HG03442 (cell line): Measurements from ENCODE around the gene RPL36.

ENCODE experiments used
- ATAC-seq: cut with Tn5 transposase; IDR thresholded peaks from one replicate; pipeline ENCODE4 v1.9.1; 2021; ENCODE audit warnings: mild to moderate bottlenecking, moderate library complexity; ENCODE audit not compliant: unreplicated experiment

The RPL36 gene

GRCh38 chr19:5690125-5690954 is at the start of gene RPL36:
Gene RPL36 (plus strand): TSS chr19:5690295. CDS start chr19:5690508, 213 bp downstream.
- ATAC-seq: peak; percentile 54

GRCh38 chr19:5641171-5641570 is 48.9 kb upstream of the RPL36 start:
- ATAC-seq: no peak

- no peak for ATAC-seq
Measured at GRCh38 chr19:5642204-5642603, 47.9 kb upstream of the RPL36 start.

- no peak for ATAC-seq
Measured at GRCh38 chr19:5643060-5643459, 47.0 kb upstream of the RPL36 start.

- ATAC-seq: no peak
Measured at GRCh38 chr19:5644037-5644436, 46.1 kb upstream of the RPL36 start.

GRCh38 chr19:5645409-5645808 is 44.7 kb upstream of the RPL36 start:
- ATAC-seq: no peak

GRCh38 chr19:5646703-5647102 is 43.4 kb upstream of the RPL36 start:
- no peak for ATAC-seq

- no peak for ATAC-seq
Measured at GRCh38 chr19:5648464-5648863, 41.6 kb upstream of the RPL36 start.

GRCh38 chr19:5651361-5651760 is 38.7 kb upstream of the RPL36 start:
- no peak for ATAC-seq

- ATAC-seq: no peak
Measured at GRCh38 chr19:5652261-5652660, 37.8 kb upstream of the RPL36 start.

- no peak for ATAC-seq
Measured at GRCh38 chr19:5654931-5655330, 35.2 kb upstream of the RPL36 start.

GRCh38 chr19:5655412-5655811 is 34.7 kb upstream of the RPL36 start:
- ATAC-seq: no peak

- no peak for ATAC-seq
Measured at GRCh38 chr19:5661483-5661882, 28.6 kb upstream of the RPL36 start.

GRCh38 chr19:5663904-5664303 is 26.2 kb upstream of the RPL36 start:
- no peak for ATAC-seq

- no peak for ATAC-seq
Measured at GRCh38 chr19:5664515-5664914, 25.6 kb upstream of the RPL36 start.

- ATAC-seq: no peak
Measured at GRCh38 chr19:5665781-5666513, 24.1 kb upstream of the RPL36 start.

GRCh38 chr19:5666921-5667610 is 23.0 kb upstream of the RPL36 start:
- no peak for ATAC-seq

GRCh38 chr19:5667751-5668271 is 22.3 kb upstream of the RPL36 start:
- no peak for ATAC-seq

GRCh38 chr19:5669212-5669611 is 20.9 kb upstream of the RPL36 start:
- no peak for ATAC-seq

GRCh38 chr19:5671600-5671999 is 18.5 kb upstream of the RPL36 start:
- ATAC-seq: no peak

- no peak for ATAC-seq
Measured at GRCh38 chr19:5672708-5673459, 17.2 kb upstream of the RPL36 start.
